ENCODE data around the gene BTBD9. TPM values are rescaled to one million over a fixed set of nuclear protein-coding genes. Genes with fewer than 3 reads are reported as not detected.

Gene BTBD9
- total and polyA plus RNA-seq, 2 donors (not counting 1 experiment from before 2014, with no cell fraction given) = 4.1 to 48.9 TPM

- CTCF ChIA-PET = no interaction called here
- Histone ChIP-seq H3K4me3 (ENCODE audit: control extremely low read depth in 1 of 5, extremely low read depth in 1 of 5, insufficient read depth in 1 of 5, low read depth in 2 of 5, low read length in 4 of 5) (no peak overlapping the region), H4K20me1 (ENCODE audit: control insufficient read depth, insufficient read depth, low read length, poor library complexity, severe bottlenecking) (no peaks in the 10 kb centered on the region), H3K9me3 (ENCODE audit: control extremely low read depth in 1 of 3, control insufficient read depth in 2 of 3, insufficient read depth in 1 of 3, low read length in 2 of 3) (no peaks in the 10 kb centered on the region), H3K27ac (ENCODE audit: low read length in 2 of 2) (no peak overlapping the region), H3K36me3 (replicated peaks in 1 of 2; ENCODE audit: control extremely low read depth in 1 of 2, control insufficient read depth in 1 of 2, extremely low read depth in 1 of 2, insufficient read depth in 2 of 2, low read length in 1 of 2) (no peaks in the 10 kb centered on the region), H3K9ac (ENCODE audit: low read length) (no peak overlapping the region), H3K79me2 (ENCODE audit: control insufficient read depth, insufficient read depth, low read length) (no peaks in the 10 kb centered on the region), H3K27me3 (replicated peaks in 1 of 4; ENCODE audit: control extremely low read depth in 1 of 4, control insufficient read depth in 3 of 4, insufficient read depth in 4 of 4, low read length in 3 of 4) (no peaks in the 10 kb centered on the region), H3K4me1 (ENCODE audit: control insufficient read depth in 2 of 2, insufficient read depth in 2 of 2, low read length in 2 of 2) (no peaks in the 10 kb centered on the region), H3K4me2 (replicated peaks; ENCODE audit: low read depth, low read length, poor library complexity, severe bottlenecking) (no peak overlapping the region), H2AFZ (ENCODE audit: insufficient read depth, low read depth, low read length, poor library complexity, severe bottlenecking) (no peak overlapping the region)
- whole genome bisulfite sequencing (ENCODE audit: insufficient coverage) = no CpG with 5 or more reads among the region's 1 CpG
- POLR2A ChIA-PET = no interaction called here
- intact Hi-C loops (cut with micrococcal nuclease) = no loop called here
- H3K4me3 Mint-ChIP-seq = no peak overlapping the region
- no peak for DNase-seq
- no peak for ATAC-seq (ENCODE audit: low read depth)
- H3K27ac Mint-ChIP-seq = no peak overlapping the region
- H3K27me3 Mint-ChIP-seq = no peaks in the 10 kb centered on the region
- no peaks in the 10 kb centered on the region for H3K9me3 Mint-ChIP-seq (ENCODE audit: insufficient read depth)
- H3K4me1 Mint-ChIP-seq = no peaks in the 10 kb centered on the region
- TF ChIP-seq, protein P1, sequence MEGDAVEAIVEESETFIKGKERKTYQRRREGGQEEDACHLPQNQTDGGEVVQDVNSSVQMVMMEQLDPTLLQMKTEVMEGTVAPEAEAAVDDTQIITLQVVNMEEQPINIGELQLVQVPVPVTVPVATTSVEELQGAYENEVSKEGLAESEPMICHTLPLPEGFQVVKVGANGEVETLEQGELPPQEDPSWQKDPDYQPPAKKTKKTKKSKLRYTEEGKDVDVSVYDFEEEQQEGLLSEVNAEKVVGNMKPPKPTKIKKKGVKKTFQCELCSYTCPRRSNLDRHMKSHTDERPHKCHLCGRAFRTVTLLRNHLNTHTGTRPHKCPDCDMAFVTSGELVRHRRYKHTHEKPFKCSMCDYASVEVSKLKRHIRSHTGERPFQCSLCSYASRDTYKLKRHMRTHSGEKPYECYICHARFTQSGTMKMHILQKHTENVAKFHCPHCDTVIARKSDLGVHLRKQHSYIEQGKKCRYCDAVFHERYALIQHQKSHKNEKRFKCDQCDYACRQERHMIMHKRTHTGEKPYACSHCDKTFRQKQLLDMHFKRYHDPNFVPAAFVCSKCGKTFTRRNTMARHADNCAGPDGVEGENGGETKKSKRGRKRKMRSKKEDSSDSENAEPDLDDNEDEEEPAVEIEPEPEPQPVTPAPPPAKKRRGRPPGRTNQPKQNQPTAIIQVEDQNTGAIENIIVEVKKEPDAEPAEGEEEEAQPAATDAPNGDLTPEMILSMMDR (IDR thresholded peaks at IDR 0.05) = no peak
- TF ChIP-seq EZH2 (IDR thresholded peaks at IDR 0.05; ENCODE audit: borderline replicate concordance, insufficient read depth, low read depth, low read length, poor library complexity, severe bottlenecking) = no peak
Measured at GRCh38 chr6:38375341-38375740, 264.4 kb downstream of the BTBD9 start.

- POLR2A ChIA-PET = no interaction called here
- CTCF ChIA-PET = no interaction called here
- intact Hi-C loops (cut with micrococcal nuclease) = no loop called here
- H3K4me1 Mint-ChIP-seq = no peaks in the 10 kb centered on the region
- no peaks in the 10 kb centered on the region for H3K79me2 ChIP-seq (ENCODE audit: control insufficient read depth, insufficient read depth, low read length)
- H3K27me3 ChIP-seq (replicated peaks in 1 of 4; ENCODE audit: control extremely low read depth in 1 of 4, control insufficient read depth in 3 of 4, insufficient read depth in 4 of 4, low read length in 3 of 4) = no peaks in the 10 kb centered on the region
- no peaks in the 10 kb centered on the region for H3K36me3 ChIP-seq (replicated peaks in 1 of 2; ENCODE audit: control extremely low read depth in 1 of 2, control insufficient read depth in 1 of 2, extremely low read depth in 1 of 2, insufficient read depth in 2 of 2, low read length in 1 of 2)
- no CpG with 5 or more reads among the region's 1 CpG for WGBS (ENCODE audit: insufficient coverage)
- H3K4me3 Mint-ChIP-seq = no peak overlapping the region
- no peaks in the 10 kb centered on the region for H3K27me3 Mint-ChIP-seq
- H3K27ac Mint-ChIP-seq = no peak overlapping the region
- H3K9me3 ChIP-seq (ENCODE audit: control extremely low read depth in 1 of 3, control insufficient read depth in 2 of 3, insufficient read depth in 1 of 3, low read length in 2 of 3) = no peaks in the 10 kb centered on the region
- ATAC-seq (ENCODE audit: low read depth) = no peak
- no peak for DNase-seq
- no peak overlapping the region for H3K27ac ChIP-seq (ENCODE audit: low read length in 2 of 2)
- peaks cover 4% of the 10 kb centered on the region for H4K20me1 ChIP-seq (ENCODE audit: control insufficient read depth, insufficient read depth, low read length, poor library complexity, severe bottlenecking)
- no peaks in the 10 kb centered on the region for H3K4me1 ChIP-seq (ENCODE audit: control insufficient read depth in 2 of 2, insufficient read depth in 2 of 2, low read length in 2 of 2)
- no peak overlapping the region for H3K9ac ChIP-seq (ENCODE audit: low read length)
- H3K4me2 ChIP-seq (replicated peaks; ENCODE audit: low read depth, low read length, poor library complexity, severe bottlenecking) = no peak overlapping the region
- no peak overlapping the region for H2AFZ ChIP-seq (ENCODE audit: insufficient read depth, low read depth, low read length, poor library complexity, severe bottlenecking)
- TF ChIP-seq, protein P1 (IDR thresholded peaks at IDR 0.05) = no peak
- no peak for TF ChIP-seq EZH2 (IDR thresholded peaks at IDR 0.05; ENCODE audit: borderline replicate concordance, insufficient read depth, low read depth, low read length, poor library complexity, severe bottlenecking)
- no peak overlapping the region for H3K4me3 ChIP-seq (ENCODE audit: control extremely low read depth in 1 of 5, extremely low read depth in 1 of 5, insufficient read depth in 1 of 5, low read depth in 2 of 5, low read length in 4 of 5)
- no peaks in the 10 kb centered on the region for H3K9me3 Mint-ChIP-seq (ENCODE audit: insufficient read depth)
Measured at GRCh38 chr6:38371881-38372280, 267.8 kb downstream of the BTBD9 start.

Data from B cell (primary cell).